ENCODE results near the gene PNLIPRP2.

The PNLIPRP2 gene

DNA sequence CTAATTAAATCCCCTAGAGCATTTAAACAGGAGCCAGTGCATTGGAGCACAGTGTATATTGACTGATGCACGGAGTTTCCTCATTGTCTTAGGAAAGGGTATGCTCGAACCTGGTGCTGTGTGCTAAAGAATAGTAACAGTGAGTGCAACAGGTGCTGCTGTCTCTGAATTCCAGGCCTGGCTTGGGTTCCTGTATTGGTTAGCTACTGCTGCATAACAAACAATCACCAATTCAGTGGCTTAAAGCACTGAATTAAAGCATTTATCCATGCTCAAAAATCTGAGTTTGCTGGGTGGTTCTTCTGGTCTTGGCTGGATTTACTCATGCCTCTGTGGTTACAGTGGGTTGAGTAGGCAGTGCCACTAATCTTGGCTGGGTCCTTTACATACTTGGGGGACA, 31.8 kb upstream of the PNLIPRP2 start:
- no peak overlapping the region for H3K4me2 ChIP-seq (ENCODE audit: low read length)
- no peaks in the 10 kb centered on the region for H4K20me1 ChIP-seq (ENCODE audit: control insufficient read depth, insufficient read depth, low read depth, low read length)
- no peaks in the 10 kb centered on the region for H3F3A ChIP-seq (ENCODE audit: control insufficient read depth, insufficient read depth)
- H3K4me3 ChIP-seq (ENCODE audit: low read length), result no peak overlapping the region
- no peaks in the 10 kb centered on the region for H3K9me3 ChIP-seq (ENCODE audit: control insufficient read depth, insufficient read depth, low read length)
- no peaks in the 10 kb centered on the region for H3K79me2 ChIP-seq (ENCODE audit: control insufficient read depth, low read length)
- no peaks in the 10 kb centered on the region for H3K36me3 ChIP-seq (ENCODE audit: control insufficient read depth, low read length)
- H3K27ac ChIP-seq (ENCODE audit: low read depth, low read length), result no peak overlapping the region
- H3K4me1 ChIP-seq (ENCODE audit: control insufficient read depth, low read length), result no peaks in the 10 kb centered on the region
- H3K9me2 ChIP-seq (replicated peaks; ENCODE audit: control insufficient read depth, low read length), result no peaks in the 10 kb centered on the region
- TF ChIP-seq EZH2phosphoT487 (IDR thresholded peaks at IDR 0.05; ENCODE audit: borderline replicate concordance, low read length), result no peak
- TF ChIP-seq, protein P1, sequence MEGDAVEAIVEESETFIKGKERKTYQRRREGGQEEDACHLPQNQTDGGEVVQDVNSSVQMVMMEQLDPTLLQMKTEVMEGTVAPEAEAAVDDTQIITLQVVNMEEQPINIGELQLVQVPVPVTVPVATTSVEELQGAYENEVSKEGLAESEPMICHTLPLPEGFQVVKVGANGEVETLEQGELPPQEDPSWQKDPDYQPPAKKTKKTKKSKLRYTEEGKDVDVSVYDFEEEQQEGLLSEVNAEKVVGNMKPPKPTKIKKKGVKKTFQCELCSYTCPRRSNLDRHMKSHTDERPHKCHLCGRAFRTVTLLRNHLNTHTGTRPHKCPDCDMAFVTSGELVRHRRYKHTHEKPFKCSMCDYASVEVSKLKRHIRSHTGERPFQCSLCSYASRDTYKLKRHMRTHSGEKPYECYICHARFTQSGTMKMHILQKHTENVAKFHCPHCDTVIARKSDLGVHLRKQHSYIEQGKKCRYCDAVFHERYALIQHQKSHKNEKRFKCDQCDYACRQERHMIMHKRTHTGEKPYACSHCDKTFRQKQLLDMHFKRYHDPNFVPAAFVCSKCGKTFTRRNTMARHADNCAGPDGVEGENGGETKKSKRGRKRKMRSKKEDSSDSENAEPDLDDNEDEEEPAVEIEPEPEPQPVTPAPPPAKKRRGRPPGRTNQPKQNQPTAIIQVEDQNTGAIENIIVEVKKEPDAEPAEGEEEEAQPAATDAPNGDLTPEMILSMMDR (IDR thresholded peaks at IDR 0.05; ENCODE audit: low read depth, low read length, poor library complexity, severe bottlenecking), result no peak
- H3K27me3 ChIP-seq (ENCODE audit: control insufficient read depth, low read length), result no peaks in the 10 kb centered on the region

DNA sequence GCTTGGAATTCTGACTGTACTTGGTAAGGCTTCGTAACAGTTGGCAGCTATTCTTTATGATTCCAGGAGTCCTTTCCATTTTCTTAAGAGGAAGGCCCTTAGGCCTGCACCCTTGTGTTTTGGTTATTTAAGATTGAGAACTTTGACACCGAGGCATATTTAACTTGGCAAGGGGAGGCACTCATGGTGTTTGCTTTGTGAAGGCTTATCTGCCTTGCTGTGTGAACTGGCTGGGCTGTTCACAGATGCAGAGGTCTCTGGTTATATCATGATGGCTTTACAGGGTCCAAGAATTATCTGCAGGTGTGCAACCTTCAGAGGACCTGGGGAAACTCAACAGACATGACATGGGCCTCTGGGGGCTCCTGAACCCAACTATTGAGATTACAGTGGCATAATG, 30.8 kb upstream of the PNLIPRP2 start:
- TF ChIP-seq, protein P1 (IDR thresholded peaks at IDR 0.05; ENCODE audit: low read depth, low read length, poor library complexity, severe bottlenecking), result no peak
- TF ChIP-seq EZH2phosphoT487 (IDR thresholded peaks at IDR 0.05; ENCODE audit: borderline replicate concordance, low read length), result no peak
- Histone ChIP-seq H3K27ac (ENCODE audit: low read depth, low read length) (no peak overlapping the region), H3K9me3 (ENCODE audit: control insufficient read depth, insufficient read depth, low read length) (no peaks in the 10 kb centered on the region)

DNA sequence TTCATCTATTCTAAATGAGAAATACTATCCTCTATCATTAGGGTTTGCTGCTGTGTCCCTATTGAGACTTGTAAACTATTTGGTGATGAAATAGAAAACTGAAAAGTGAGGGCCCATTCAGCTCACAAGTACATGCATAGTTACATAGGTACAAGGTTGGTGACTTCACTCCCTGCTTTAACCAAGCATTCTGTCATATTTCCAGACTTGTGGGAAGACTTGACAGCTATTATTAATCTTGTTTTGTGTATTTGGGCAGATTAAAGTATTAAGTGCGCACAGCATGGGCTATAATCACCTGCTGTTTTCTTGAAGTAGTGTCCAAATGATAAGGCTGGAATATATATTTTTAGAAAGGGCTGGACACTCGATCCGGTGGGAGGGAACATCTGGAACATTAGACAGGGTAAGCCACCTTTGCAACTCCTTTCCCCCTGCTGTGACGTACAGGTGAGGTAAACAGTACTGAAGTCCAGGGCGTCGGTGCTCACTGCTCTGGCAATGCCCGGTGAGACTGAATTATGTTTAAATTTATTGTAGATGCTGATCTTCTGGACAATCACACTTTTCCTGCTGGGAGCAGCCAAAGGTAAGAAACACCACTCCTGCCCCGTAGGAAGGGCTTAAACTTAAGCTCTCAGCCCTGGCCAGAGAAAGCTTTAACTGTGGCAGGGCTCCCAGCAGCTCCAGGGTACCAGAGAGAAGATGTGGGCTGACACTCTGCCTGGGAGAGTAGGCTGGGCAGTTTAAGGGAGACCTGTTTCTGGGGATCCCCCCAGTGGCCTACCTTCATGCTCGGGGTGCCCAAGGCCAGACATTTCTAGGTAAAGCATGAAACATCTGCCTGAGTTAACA, 29.9 kb upstream of the PNLIPRP2 start, which contains the start of gene PNLIPRP1:
Gene PNLIPRP1, plus strand, starts transcription at position 370 of the 855 bp plus-strand sequence. Its CDS starts 171 bp downstream, at position 541.
- no peaks in the 10 kb centered on the region for H4K20me1 ChIP-seq (ENCODE audit: control insufficient read depth, insufficient read depth, low read depth, low read length)
- no peaks in the 10 kb centered on the region for H3K4me1 ChIP-seq (ENCODE audit: control insufficient read depth, low read length)
- H3K4me3 ChIP-seq (ENCODE audit: low read length), result no peak within 1 kb of the TSS
- no peak for TF ChIP-seq EZH2phosphoT487 (IDR thresholded peaks at IDR 0.05; ENCODE audit: borderline replicate concordance, low read length)
- TF ChIP-seq, protein P1 (IDR thresholded peaks at IDR 0.05; ENCODE audit: low read depth, low read length, poor library complexity, severe bottlenecking), result no peak
- H3K27me3 ChIP-seq (ENCODE audit: control insufficient read depth, low read length), result no peaks in the 10 kb centered on the region
- no peak within 1 kb of the TSS for H3K27ac ChIP-seq (ENCODE audit: low read depth, low read length)
- H3K79me2 ChIP-seq (ENCODE audit: control insufficient read depth, low read length), result no peaks in the 10 kb centered on the region
- no peaks in the 10 kb centered on the region for H3K36me3 ChIP-seq (ENCODE audit: control insufficient read depth, low read length)
- no peaks in the 10 kb centered on the region for H3F3A ChIP-seq (ENCODE audit: control insufficient read depth, insufficient read depth)
- H3K4me2 ChIP-seq (ENCODE audit: low read length), result no peak within 1 kb of the TSS
- no peaks in the 10 kb centered on the region for H3K9me2 ChIP-seq (replicated peaks; ENCODE audit: control insufficient read depth, low read length)
- H3K9me3 ChIP-seq (ENCODE audit: control insufficient read depth, insufficient read depth, low read length), result no peaks in the 10 kb centered on the region

More for the DNA sequence above, 30.8 kb upstream of the PNLIPRP2 start:
- H3K4me2 ChIP-seq (ENCODE audit: low read length), result no peak overlapping the region
- no peaks in the 10 kb centered on the region for H3K36me3 ChIP-seq (ENCODE audit: control insufficient read depth, low read length)
- no peaks in the 10 kb centered on the region for H3F3A ChIP-seq (ENCODE audit: control insufficient read depth, insufficient read depth)
- no peak overlapping the region for H3K4me3 ChIP-seq (ENCODE audit: low read length)
- no peaks in the 10 kb centered on the region for H3K4me1 ChIP-seq (ENCODE audit: control insufficient read depth, low read length)
- no peaks in the 10 kb centered on the region for H3K9me2 ChIP-seq (replicated peaks; ENCODE audit: control insufficient read depth, low read length)
- H3K27me3 ChIP-seq (ENCODE audit: control insufficient read depth, low read length), result no peaks in the 10 kb centered on the region
- H4K20me1 ChIP-seq (ENCODE audit: control insufficient read depth, insufficient read depth, low read depth, low read length), result no peaks in the 10 kb centered on the region
- no peaks in the 10 kb centered on the region for H3K79me2 ChIP-seq (ENCODE audit: control insufficient read depth, low read length)

All from DOHH2 (cell line).